Panc1 (cell line): Measurements from ENCODE around the gene HHIP. TPM values are rescaled to one million over a fixed set of nuclear protein-coding genes. Genes with fewer than 3 reads are reported as not detected.

Experiments used
- ATAC-seq: fragments of 200-7000 bp; cut with Tn5 transposase; 2 replicates; pipeline ENCODE4 v1.9.1; 2020; ENCODE audit warnings: mild to moderate bottlenecking, moderate library complexity
- BruUV-seq: library from RNA; stranded (reverse); fragments of 400-500 nt; replicated peaks from 2 replicates; lab custom pipeline; 2021; lab: Mats Ljungman, UMichigan
- CTCF ChIA-PET: fragments of 300-600 bp; sonication (Branson Sonifier 250); formaldehyde crosslinking; loops from one replicate; lab custom pipeline; 2022; ENCODE audit warnings: antibody characterized with exemption; lab: Charles Lee
- POLR2A ChIA-PET: fragments of 300-600 bp; sonication (Branson Sonifier 250); formaldehyde crosslinking; loops from one replicate; lab custom pipeline; 2022; ENCODE audit warnings: antibody characterized with exemption; lab: Charles Lee
- DNase-seq: peaks from one replicate; pipeline ENCODE4 v3.0.0-alpha.2; 2010; ENCODE audit warnings: low read depth, low spot score
- H3K27ac ChIP-seq: 2 replicates; pipeline ENCODE4 v1.5.1; 2011; ENCODE audit warnings: mild to moderate bottlenecking, low read length, inconsistent platforms
- H3K27me3 ChIP-seq: fragments of 200-500 bp; sonication (Bioruptor generic); 2 replicates; pipeline ENCODE4 v1.6.0; 2014; ENCODE audit warnings: low read length, inconsistent platforms; ENCODE audit not compliant: control insufficient read depth, insufficient read depth
- H3K36me3 ChIP-seq: fragments of 200-500 bp; sonication (Bioruptor generic); 2 replicates; pipeline ENCODE4 v1.5.1; 2014; ENCODE audit warnings: inconsistent platforms, mild to moderate bottlenecking, low read length, moderate library complexity; ENCODE audit not compliant: control insufficient read depth, insufficient read depth
- H3K4me1 ChIP-seq: 2 replicates; pipeline ENCODE4 v1.5.1; 2011; ENCODE audit warnings: inconsistent platforms, mild to moderate bottlenecking, low read length, moderate library complexity; ENCODE audit not compliant: control insufficient read depth, insufficient read depth
- H3K4me3 ChIP-seq, 2 experiments: 2 replicates each; pipeline ENCODE4 v1.5.1; 2011 to 2012; ENCODE audit warnings: low read depth in 2 of 2, low read length in 2 of 2, mild to moderate bottlenecking in 2 of 2, inconsistent platforms in 1 of 2, moderate library complexity in 1 of 2
- H3K9me3 ChIP-seq: fragments of 200-500 bp; sonication (Bioruptor generic); 2 replicates; pipeline ENCODE4 v1.5.1; 2014; ENCODE audit warnings: low read depth, mild to moderate bottlenecking, inconsistent platforms, low read length, moderate library complexity; ENCODE audit not compliant: control insufficient read depth, insufficient read depth
- SIN3A ChIP-seq: IDR thresholded peaks from 2 replicates; pipeline ENCODE4 v1.6.1; 2012; ENCODE audit warnings: low read depth, mild to moderate bottlenecking, low read length, moderate library complexity, borderline replicate concordance; ENCODE audit not compliant: insufficient read depth
- TCF7L2 ChIP-seq: IDR thresholded peaks from 2 replicates; pipeline ENCODE4 v1.6.1; 2011; ENCODE audit warnings: mild to moderate bottlenecking, low read depth, low read length, inconsistent platforms
- in situ Hi-C: cut with HindIII; loops from 2 replicates; pipeline ENCODE4 v1.10.0; 2016; ENCODE audit warnings: low sequenced_read_pairs, low pct_unique_long_range_greater_than_20kb
- intact Hi-C: fragments of 100-400 bp; cut with micrococcal nuclease; formaldehyde crosslinking; loops from one replicate; pipeline ENCODE4 v1.10.0; 2022; ENCODE audit not compliant: unreplicated experiment
- total RNA-seq: library from RNA; stranded (reverse); gene quantifications from one replicate; pipeline ENCODE4 v1.2.1, GENCODE V29; 2021; ENCODE audit not compliant: unreplicated experiment
- TF ChIP-seq, protein P1 (sequence below), 2 experiments: IDR thresholded peaks; 2 replicates each; pipeline ENCODE4 v1.6.1; 2011 to 2012; ENCODE audit warnings: low read depth in 2 of 2, control low read depth in 1 of 2, low read length in 1 of 2, mild to moderate bottlenecking in 1 of 2, moderate library complexity in 1 of 2; ENCODE audit not compliant: insufficient read depth in 1 of 2
- TF ChIP-seq, protein P2 (sequence below): fragments of 450-650 bp; IDR thresholded peaks from 2 replicates; pipeline ENCODE4 v1.5.1; 2017; ENCODE audit warnings: mild to moderate bottlenecking

Gene HHIP
- total RNA-seq, 1 experiment from 2014 or later = 0.08 TPM

DNA sequence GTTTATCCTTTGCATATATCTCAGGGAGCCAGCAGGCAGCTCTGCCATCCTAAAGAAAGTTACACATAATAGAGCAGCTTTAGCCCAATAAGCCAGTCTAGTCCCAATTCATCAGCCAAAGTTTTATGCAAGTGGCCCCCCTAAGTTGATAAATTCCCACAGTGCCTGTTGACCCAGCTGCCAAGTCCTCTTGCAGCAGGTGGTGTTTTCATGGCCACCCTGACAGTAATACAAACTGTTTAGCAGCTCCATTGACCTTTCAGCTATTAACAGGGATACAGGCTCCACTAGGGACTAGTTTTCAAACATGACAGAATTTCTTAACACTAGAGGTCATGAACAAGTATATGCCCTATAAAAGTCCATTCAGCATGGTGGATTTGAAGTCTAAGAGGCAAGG lies 77.5 kb downstream of the HHIP start:
- intact Hi-C loops = no loop called here

GRCh38 chr4:144729175-144729574 lies 83.2 kb downstream of the HHIP start:
- intact Hi-C loops (no loop called here), in situ Hi-C loops (no loop called here)
- Histone ChIP-seq H3K4me3 (no peak overlapping the region), H3K4me1 (no peaks in the 10 kb centered on the region), H3K36me3 (no peaks in the 10 kb centered on the region), H3K27ac (no peak overlapping the region), H3K9me3 (no peaks in the 10 kb centered on the region), H3K27me3 (no peaks in the 10 kb centered on the region)
- no peak for TF ChIP-seq TCF7L2
- TF ChIP-seq, protein P1, sequence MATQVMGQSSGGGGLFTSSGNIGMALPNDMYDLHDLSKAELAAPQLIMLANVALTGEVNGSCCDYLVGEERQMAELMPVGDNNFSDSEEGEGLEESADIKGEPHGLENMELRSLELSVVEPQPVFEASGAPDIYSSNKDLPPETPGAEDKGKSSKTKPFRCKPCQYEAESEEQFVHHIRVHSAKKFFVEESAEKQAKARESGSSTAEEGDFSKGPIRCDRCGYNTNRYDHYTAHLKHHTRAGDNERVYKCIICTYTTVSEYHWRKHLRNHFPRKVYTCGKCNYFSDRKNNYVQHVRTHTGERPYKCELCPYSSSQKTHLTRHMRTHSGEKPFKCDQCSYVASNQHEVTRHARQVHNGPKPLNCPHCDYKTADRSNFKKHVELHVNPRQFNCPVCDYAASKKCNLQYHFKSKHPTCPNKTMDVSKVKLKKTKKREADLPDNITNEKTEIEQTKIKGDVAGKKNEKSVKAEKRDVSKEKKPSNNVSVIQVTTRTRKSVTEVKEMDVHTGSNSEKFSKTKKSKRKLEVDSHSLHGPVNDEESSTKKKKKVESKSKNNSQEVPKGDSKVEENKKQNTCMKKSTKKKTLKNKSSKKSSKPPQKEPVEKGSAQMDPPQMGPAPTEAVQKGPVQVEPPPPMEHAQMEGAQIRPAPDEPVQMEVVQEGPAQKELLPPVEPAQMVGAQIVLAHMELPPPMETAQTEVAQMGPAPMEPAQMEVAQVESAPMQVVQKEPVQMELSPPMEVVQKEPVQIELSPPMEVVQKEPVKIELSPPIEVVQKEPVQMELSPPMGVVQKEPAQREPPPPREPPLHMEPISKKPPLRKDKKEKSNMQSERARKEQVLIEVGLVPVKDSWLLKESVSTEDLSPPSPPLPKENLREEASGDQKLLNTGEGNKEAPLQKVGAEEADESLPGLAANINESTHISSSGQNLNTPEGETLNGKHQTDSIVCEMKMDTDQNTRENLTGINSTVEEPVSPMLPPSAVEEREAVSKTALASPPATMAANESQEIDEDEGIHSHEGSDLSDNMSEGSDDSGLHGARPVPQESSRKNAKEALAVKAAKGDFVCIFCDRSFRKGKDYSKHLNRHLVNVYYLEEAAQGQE (IDR thresholded peaks at IDR 0.05; ENCODE audit: insufficient read depth in 1 of 2, low read depth in 2 of 2, low read length in 1 of 2) = no peak
- BruUV-seq = no TSS peak
- ChIA-PET POLR2A (no interaction called here), CTCF (no interaction called here)
- ATAC-seq (no peak), DNase-seq (no peak)

More for the DNA sequence above, 77.5 kb downstream of the HHIP start:
- TF ChIP-seq, protein P2, sequence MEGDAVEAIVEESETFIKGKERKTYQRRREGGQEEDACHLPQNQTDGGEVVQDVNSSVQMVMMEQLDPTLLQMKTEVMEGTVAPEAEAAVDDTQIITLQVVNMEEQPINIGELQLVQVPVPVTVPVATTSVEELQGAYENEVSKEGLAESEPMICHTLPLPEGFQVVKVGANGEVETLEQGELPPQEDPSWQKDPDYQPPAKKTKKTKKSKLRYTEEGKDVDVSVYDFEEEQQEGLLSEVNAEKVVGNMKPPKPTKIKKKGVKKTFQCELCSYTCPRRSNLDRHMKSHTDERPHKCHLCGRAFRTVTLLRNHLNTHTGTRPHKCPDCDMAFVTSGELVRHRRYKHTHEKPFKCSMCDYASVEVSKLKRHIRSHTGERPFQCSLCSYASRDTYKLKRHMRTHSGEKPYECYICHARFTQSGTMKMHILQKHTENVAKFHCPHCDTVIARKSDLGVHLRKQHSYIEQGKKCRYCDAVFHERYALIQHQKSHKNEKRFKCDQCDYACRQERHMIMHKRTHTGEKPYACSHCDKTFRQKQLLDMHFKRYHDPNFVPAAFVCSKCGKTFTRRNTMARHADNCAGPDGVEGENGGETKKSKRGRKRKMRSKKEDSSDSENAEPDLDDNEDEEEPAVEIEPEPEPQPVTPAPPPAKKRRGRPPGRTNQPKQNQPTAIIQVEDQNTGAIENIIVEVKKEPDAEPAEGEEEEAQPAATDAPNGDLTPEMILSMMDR = no peak
- TF ChIP-seq SIN3A = no peak
- TF ChIP-seq, protein P1 (IDR thresholded peaks at IDR 0.05; ENCODE audit: insufficient read depth in 1 of 2, low read depth in 2 of 2, low read length in 1 of 2) = no peak
- H3K27me3 ChIP-seq = no peaks in the 10 kb centered on the region
- ChIA-PET POLR2A (no interaction called here), CTCF (no interaction called here)
- no peak for DNase-seq
- H3K27ac ChIP-seq = no peak overlapping the region
- H3K4me3 ChIP-seq = no peak overlapping the region
- in situ Hi-C loops = no loop called here
- BruUV-seq = no TSS peak
- no peaks in the 10 kb centered on the region for H3K9me3 ChIP-seq
- no peak for ATAC-seq
- H3K4me1 ChIP-seq = no peaks in the 10 kb centered on the region
- H3K36me3 ChIP-seq = no peaks in the 10 kb centered on the region
